EL (cell line): ENCODE results near the gene TRABD.

Experiments used
- DNase-seq: peaks from one replicate; pipeline ENCODE4 v3.0.0-alpha.2; 2016

The TRABD gene

DNA sequence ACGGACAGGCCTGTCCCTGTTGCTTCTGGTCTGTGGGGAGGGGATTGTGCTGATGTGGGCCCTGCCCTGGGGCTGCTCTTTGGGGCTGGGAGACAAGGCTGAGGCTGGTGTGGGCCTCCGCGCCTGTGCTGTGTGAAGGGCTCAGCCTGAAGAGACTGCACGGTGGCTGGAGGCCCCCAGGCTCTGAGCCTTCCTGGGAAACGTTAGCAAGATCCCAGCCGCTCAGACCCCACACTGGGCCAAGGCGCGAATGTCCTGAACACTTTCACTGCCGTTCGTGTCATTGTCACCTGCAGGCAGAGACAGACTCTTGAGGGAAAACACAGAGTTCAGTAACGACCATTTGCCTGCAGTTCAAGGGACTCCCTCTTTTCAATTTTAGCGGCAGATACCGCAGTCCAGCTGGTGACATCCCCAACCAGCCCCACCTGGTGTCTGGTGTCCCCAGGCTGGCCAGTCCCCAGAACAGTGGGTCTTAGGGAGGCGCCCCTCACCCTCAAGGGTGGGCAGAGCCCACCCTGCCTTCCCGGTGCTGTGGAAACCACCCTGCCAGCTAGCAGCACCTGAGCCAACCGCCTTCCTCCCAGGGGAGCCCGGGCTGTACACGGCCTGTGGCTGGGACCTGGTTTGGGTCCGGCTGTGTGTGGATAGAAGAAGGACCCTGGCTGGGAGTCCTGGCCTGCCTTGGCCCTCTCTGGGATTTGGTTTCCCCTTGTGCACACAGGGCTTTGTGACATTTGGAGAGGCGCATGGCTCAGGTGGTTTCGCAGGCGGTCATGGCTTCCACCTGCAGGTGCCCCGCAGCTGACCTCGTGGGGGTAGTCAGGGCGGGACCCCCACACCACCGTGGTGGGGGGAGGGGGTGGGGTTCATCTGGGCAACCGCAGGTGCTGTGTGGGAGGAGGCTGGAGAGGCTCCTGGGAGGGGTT is 9.5 kb upstream of the TRABD start:
- no peak for DNase-seq

DNA sequence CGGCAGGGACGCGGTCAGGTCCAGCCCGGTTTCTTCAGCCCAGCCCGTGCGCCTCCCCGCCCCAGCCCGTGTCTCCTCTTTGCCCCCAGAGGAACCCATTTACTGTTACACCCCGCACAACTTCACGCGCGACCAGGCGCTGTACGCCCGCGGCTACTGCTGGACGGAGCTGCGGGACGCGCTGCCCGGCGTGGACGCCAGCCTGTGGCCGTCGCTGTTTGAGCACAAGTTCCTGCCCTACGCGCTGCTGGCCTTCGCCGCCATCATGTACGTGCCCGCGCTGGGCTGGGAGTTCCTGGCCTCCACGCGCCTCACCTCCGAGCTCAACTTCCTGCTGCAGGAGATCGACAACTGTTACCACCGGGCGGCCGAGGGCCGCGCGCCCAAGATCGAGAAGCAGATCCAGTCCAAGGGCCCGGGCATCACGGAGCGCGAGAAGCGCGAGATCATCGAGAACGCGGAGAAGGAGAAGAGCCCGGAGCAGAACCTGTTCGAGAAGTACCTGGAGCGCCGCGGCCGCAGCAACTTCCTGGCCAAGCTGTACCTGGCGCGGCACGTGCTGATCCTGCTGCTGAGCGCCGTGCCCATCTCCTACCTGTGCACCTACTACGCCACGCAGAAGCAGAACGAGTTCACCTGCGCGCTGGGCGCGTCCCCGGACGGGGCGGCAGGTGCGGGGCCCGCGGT is 8.7 kb upstream of the TRABD start:
- DNase-seq, result no peak

DNA sequence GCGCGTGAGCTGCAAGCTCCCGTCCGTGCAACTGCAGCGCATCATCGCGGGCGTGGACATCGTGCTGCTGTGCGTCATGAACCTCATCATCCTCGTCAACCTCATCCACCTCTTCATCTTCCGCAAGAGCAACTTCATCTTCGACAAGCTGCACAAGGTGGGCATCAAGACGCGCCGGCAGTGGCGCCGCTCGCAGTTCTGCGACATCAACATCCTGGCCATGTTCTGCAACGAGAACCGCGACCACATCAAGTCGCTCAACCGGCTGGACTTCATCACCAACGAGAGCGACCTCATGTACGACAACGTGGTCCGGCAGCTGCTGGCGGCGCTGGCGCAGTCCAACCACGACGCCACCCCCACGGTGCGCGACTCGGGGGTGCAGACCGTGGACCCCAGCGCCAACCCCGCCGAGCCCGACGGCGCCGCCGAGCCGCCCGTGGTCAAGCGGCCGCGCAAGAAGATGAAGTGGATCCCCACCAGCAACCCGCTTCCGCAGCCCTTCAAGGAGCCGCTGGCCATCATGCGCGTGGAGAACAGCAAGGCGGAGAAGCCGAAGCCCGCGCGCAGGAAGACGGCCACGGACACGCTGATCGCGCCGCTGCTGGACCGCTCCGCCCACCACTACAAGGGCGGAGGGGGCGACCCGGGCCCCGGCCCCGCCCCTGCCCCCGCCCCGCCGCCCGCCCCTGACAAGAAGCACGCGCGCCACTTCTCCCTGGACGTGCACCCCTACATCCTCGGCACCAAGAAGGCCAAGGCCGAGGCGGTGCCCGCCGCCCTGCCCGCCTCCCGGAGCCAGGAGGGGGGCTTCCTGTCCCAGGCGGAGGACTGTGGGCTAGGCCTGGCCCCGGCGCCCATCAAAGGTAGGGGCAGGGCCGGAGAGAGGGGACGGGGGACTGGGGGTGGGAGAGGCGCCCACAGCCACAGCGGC is 7.9 kb upstream of the TRABD start:
- no peak for DNase-seq

DNA sequence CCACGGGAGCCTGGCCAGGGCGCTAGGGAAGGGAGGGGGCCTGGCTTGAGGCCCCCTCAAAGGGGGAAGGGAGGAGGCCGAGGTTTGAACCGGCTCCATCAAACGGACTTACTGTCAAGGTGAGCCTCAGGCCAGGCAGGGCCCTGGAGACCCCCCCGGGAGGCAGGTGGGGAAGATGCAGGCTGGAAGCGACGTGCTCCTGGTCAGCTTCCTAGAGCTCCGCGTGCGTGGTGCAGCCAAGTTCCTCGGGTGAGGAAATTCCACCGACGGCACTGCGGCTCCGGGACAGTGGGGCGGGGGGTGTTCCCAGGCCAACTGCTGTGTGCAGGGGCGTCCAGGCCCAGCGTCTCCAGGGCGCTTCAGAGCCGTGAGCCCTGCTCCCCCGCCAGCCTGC is 7.2 kb upstream of the TRABD start:
- no peak for DNase-seq

DNA sequence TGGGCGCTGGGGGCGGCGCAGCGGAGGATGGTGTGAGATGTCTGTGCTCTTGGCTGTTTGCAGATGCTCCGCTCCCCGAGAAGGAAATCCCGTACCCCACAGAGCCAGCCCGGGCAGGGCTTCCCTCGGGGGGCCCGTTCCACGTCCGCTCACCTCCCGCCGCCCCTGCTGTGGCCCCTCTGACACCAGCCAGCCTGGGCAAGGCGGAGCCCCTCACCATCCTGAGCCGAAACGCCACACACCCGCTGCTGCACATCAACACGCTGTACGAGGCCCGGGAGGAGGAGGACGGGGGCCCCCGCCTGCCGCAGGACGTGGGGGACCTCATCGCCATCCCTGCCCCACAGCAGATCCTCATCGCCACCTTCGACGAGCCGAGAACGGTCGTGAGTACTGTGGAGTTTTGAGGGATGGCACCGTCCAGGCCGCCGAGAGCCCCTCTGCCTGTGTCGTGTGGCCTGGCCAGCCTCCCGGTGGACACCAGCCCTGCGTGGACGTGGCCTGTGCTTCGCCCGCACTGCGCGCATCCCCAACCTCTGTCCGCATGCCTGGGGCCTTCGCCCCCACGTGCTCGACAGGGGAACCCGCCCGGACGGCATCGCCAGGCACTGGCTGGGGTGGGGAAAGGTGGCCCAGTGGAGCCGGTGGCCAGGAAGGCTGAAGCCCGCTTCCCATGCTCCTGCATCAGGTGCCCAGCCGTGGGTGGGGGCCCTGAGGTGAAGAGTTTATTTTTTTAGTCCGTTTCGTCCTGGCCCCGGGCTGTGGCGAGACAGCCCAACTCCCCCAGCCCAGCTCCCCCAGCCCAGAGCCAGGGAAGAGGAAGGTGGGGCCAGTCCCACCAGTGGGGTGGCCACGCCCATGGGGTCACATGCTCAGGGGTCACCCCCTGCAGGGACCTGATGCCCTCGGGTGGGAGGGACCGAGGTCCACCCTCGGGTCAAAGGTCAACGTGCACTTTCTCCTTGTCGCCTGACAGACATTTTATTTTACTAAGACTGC is 6.5 kb upstream of the TRABD start:
- DNase-seq, result no peak

DNA sequence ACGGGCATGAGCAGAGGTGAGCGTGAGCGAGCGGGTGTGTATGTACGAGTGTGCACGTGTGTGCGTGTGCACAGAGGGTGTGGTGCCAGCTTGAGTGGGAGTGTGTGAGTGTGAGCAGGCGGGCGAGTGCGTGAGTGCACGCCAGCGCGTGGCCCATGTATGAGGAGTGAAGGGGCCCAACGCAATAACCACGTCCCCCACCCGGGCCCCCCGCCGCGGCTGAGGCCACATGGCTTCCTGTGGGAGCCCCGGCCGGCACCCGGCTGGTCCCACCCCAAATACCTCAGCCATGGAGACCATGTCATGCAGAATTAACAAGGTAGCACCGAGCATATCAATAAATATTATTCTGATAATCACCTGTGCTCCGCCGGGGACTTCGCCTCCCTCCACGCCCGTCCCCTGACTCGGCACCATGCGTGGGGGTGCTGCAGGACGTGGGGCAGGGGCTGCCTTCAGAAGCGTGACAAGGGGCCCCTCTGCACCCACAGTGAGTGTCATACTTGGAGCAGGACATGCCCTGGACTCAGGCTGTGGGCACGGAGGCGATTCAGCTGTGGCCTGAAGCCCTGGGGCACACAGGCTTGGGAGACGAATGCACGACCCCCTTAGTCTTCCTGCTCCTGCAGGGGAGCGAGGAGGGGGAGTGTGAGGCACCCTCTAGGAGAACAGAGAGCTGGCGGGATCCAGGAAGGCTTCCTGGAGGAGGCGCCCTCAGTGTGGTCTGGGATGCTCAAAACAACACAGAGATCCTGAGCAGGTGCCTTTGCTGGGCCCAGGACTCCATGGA is 5.6 kb upstream of the TRABD start:
- no peak for DNase-seq

DNA sequence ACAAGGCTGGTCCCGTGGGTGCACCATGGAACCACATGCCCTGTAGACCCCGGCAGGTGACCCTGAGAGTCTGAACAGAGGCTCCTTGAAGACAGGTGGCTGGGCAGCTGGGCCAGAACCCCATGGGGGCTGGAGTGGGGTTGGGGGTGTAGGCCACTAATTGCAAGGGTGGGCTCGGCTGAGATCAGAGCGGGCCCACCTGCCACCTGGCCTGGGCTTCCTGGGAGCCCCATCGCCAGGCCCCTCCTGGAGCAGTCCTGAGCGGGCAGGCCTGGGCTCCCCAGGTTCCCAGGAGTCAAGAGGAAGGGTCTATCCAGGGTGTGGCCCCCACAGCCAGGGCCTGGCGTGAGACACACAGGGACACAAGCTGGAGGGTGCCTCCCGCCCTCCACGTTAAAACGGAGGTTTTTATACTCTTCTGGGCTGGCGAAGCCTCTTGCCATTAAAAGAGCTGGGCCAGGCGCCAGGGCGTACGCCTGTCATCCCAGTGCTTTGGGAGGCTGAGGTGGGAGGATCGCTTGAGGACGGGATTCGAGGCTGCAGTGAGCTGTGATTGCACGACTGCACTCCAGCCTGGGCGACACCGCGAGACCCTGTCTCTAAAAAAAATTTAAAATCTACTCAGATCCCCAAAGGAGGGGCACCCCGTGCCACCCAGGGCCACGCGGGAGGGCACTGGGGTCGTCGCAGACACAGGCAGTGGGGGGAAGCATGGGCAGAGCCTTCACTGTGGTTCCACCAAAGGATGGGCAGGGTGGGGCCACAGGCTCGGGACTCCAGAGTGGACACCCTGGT is 4.8 kb upstream of the TRABD start:
- DNase-seq, result no peak

DNA sequence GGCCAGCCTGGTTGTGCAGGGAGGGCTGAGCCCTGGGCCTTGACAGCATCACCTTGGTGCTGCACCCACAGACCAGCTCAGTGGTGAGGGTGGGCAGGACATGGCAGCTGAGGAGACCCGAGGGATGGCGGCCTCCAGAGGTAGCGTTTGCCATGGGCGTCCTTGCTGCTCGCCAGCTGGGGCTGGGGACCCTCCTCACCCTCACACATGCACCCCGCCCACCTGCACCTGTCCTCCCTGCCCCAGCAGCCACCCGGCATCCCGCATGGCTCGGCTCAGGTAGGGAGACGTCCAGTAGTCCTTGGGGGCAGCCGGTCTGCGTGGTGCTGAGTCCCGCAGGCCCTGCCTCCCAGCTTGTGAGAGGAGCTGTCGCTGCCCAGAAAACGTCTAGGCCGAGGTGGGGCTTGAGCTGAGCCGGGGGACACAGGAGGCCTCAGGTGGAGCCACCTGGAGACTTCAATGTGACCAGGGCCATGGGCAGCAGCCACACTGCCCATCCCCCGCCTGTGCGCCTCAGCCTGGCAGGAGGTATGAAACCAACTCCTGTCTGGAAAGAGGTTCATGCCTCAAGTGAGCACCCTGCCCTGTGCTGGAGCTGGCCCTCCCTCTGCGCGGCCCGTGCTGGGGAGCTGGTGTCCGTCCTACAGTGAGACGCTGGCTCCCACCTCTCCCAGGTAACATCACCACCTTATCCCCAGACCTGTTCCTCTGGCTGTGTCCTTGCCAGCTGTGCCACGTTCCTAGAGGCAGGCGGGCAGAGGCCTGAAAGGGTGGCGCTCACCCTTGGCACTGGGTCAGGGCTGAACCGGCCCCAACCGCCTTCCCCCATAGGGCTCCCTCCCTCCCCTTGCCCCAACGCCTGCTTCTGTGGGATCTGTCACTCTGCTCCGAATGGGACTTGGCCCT is 3.3 kb upstream of the TRABD start:
- DNase-seq, result no peak

DNA sequence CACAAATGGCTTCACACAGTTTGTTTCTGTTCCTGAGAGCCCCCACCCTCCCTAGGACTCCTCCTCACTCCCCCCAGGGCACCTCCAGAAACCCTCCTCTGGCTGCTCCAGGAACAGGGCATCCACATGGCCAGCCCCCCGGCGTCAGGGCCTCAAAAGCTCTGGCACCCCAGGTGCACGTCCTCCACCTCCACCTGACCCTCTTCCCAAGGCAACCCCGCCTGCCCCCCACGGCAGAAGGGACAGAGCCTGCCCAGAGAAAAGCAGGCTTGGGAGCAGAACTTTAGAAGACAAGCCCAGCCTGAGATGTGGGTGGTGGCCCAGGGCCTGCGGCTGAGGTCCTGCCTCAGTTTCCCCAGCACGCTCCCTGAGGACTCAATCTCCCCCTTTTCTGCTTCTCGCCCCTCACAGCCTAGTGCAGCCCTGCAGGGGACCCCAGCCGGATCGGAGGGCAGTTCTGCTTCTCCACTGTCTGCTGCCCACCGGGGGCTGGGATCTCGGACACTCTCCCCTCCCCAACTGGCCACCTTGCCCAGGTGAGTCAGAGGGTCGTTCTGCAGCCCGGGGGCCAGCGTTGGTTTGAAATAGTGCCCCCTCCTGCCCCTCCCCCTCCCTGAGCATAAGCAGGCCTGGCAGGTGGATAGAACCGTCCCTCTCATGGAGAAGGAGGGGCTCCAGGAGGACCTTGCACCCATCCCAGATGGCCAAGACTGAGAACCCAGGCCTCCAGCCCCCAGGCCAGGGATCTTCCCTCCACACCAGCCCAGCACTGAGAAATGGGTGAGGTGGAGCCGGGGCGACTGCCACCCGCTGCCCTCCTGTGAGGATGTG is 2.4 kb upstream of the TRABD start:
- no peak for DNase-seq

DNA sequence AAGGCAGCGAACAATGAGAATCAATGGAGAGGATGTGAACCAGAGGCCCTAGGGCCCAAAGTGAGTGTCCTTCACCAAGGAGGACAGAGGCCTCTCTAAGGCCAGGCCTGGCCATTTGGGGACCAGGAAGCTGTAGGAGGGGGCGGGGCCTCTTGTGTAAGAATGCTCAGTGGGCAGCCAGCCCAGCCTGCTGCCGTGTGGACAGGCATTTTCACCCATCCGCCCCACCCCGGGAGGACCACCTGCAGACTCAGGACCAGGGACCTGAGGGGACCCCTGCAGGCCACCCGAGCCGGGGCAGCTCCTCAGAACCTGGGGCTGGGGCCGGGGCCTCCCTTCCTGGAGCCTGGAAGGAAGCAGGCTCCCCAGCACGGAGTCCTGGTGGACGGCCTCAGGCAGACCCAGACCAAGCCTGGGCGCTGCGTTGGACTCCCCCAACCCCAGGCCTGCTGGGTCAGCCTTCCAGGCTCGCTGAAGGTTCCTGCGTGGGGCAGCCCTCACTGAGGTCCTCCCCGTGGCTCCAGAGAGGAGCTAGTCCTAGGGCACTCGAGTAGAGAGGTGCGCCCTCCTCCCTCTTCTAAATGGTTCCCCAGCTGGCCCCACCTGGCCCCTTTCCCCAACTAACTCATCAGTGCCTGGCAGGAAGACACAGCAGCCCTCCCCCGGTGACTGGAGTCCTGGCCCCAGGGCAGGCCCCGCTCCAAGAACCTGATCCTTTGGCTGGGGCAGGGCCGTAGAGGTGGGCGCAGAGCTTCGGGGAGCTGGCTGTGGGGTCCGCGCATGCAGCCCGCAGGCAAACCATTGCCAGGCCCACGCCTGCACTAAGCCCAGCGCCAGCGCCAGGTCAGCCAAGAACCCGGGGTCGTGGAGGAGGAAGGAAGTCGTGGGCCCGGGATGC is 1.5 kb upstream of the TRABD start:
- peak; percentile 73 for DNase-seq

DNA sequence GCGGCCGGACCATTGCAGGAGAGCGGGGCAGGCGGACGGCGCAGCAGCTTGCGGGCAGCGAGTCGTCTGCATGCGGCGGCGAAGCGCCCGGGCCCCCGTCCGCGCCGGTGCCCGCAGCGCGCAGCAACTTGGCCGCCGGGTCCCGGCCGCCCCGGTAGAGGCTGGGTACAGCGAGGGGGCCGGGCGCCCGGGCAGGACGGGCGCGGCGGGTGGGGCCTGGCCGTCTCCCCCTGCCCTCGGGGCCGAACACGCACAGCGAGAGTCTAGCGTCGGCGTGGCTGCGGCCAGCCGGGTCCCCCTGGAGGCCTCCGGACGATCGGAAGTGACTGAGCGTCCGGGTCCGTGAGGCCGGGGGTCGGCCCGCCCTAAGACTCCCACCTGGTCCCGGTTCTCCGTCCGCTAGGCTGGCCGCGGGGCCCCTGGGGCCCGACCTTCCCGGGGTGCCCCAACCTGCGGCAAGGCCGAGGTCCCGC is 775 bp upstream of the TRABD start:
- no peak for DNase-seq

DNA sequence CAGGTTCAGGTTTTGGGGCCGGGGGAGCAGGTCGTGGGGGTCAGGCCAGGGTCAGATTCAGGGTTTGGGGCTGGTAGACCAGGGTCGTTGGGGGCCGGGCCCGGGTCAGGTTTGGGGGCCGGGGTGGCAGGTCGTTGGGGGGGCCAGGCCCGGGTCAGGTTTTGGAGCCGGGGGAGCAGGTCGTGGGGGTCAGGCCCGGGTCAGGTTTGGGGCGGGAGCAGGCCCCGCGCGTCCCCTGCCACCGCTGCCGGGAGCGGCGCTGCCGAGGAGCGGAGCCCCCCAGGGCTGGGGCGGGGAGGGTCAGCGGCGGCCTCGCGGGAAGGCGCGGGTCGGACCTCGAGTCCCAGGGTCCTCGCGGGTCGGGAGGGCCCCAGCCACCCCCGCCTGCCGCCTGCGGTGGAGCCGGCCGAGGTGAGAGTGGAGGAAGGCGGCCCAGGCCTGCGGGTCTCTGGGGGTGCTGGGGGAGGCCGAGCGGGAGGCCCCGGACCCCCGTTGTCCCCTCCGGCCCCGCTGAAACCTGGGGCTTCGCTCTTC is 535 bp downstream of the TRABD start:
- DNase-seq, result no peak

DNA sequence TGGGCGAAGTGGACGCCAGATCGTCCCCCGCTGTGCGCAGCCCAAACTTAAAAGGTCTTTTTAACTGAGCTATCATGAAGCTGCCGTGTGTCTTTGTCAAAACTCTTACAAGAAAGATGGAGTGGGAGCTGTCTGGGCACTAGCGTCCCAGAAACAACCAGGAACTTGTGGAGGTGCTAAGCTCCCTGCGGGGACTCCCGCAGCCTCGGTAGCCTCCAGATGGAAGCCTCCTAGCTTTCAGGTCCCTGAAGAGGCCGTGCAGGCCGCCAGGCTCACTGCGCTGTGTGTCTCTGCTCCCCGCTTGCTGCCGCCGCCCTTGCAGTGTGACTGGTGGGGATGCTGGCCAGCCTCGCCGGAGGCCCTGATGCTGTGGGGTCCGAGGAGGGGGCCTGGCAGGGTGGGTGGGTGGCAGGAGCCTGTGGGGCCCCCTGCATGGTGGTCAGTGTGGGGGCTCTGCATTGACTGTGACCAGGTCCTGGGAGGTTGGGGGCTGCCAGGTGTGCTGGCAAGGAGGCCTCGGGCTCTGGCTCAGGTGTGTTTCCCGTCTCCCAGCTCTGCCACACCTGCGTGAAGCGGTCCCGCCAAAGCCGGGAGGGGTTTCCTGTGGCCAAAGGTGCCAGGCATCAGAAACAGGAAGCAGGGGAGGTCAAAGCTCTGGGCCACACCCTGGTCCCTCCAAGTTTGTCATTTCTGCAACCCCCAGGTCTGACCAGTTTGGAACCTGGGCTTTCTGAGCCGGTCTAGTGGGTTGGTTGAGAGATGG is 1.2 kb downstream of the TRABD start:
- DNase-seq, result no peak

DNA sequence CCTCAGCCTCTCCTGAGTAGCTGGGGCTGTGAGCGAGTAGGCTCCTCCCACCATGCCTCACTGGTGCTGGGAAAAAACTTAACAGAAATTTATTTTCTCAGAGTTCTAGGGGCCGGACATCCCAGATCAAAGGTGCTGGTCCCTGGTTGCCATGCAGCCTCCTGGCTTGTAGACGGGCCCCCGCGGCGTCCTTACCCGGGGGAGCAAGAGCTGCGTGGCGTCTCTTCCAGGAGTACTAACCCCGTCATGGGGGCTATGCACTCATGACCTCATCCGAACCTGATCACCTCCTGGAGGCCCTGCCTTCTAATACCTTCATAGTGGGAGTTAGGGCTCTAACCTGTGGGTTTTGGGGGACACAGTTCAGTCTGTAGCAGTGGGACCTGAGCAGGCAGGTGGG is 2.6 kb downstream of the TRABD start:
- no peak for DNase-seq

DNA sequence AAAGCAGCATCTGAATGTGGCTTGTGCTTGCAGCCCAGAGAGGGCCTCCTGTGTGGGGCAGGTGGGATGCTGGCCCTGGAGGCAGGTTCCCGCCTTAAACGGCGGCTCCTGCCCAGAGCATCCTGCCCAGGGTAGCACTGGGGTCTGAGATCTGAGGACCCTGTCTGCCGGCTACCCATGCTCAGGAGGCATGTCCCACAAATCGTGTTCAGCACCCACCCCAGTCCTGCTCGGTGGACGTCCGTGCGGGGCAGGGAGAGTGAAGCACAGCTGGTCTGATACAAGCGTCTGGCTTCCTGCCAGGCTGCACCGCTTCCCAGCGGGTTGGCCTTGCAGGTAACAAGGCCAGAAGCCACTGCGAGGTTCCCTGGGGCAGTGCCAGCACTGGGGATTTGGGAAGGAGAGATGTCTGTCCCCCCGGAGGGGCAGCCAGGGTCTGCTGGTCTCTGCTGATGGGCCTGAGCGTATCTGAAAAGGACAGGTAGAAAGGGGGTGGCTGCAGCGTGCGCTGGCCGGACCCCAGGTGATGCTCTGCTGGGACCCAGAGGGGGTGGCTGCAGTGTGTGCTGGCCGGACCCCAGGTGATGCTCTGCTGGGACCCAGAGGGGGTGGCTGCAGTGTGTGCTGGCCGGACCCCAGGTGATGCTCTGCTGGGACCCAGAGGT is 3.6 kb downstream of the TRABD start:
- DNase-seq, result no peak
